Measurements from ENCODE around the gene CEP295NL. TPM values are rescaled to one million over a fixed set of nuclear protein-coding genes. Genes with fewer than 3 reads are reported as not detected.

CEP295NL gene
- polyA plus RNA-seq, 2 of the 4 experiments (the other 2 are of a cell fraction), result 0.10 to 0.13 TPM

GRCh38 chr17:78852709-78853121, 50.3 kb downstream of the CEP295NL start:
- FAIRE-seq, result no peak
- DNase-seq (ENCODE audit: low read depth in 1 of 2, low spot score in 1 of 2), result peak in 1 of 2 experiments; percentile 41
- no peak overlapping the region for H3K4me3 ChIP-seq
- 0 out of 6 replicates have a peak, but pooled peaks of 1 of the 2 experiments have one; percentile 12 for ATAC-seq
- H3K9me3 ChIP-seq, result no peaks in the 10 kb centered on the region
- H3K4me1 ChIP-seq, result no peaks in the 10 kb centered on the region
- TF ChIP-seq POLR2A (IDR thresholded peaks at IDR 0.05; ENCODE audit: low read length) (no peak), ZSCAN20 (CRISPR knock-in tag; IDR thresholded peaks at IDR 0.05) (no peak), HEYL (CRISPR knock-in tag; IDR thresholded peaks at IDR 0.05) (no peak), SMC3 (IDR thresholded peaks at IDR 0.05) (no peak), EHF (CRISPR knock-in tag; IDR thresholded peaks at IDR 0.05) (no peak), NFE2L2 (conservative IDR thresholded peaks at IDR 0.05; ENCODE audit: low read length) (no peak)
- POLR2A ChIA-PET, result no interaction called here
- CTCF ChIA-PET, result interaction anchor here (0.9 to 6.1 kb wide), 7 partner anchors 9 to 119 kb away, joined by 3 to 55 read pairs (median 5); no protein-coding TSS in a partner anchor
- 79% methylated on average over 16 of the region's 16 CpGs for WGBS (ENCODE audit: missing lambda C conversion rate)
- no peak overlapping the region for H3K4me2 ChIP-seq
- no peak overlapping the region for H3K27ac ChIP-seq

DNA sequence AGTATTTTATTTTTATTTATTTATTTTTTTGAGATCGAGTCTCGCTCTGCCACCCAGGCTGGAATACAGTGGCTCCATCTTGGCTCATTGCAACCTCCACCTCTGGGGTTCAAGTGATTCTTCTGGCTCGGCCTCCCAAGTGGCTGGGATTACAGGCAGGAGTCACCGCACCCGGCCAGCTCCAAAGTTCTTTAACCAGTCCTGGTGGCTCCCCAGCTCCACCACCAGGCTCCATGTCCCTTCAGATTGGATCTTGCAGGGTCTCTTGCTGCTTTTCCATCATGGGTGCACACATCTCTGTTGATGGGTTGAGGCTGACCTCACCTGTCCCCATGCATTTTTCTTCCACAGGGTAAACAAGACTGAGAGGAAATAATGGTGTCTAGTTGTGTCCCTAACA, 54.0 kb downstream of the CEP295NL start:
- ChIA-PET POLR2A (no interaction called here), CTCF (interaction anchor here (0.7 to 2.1 kb wide), 4 partner anchors 14 to 145 kb away, joined by 3 to 7 read pairs (median 4); no protein-coding TSS in a partner anchor)
- Histone ChIP-seq H3K4me1 (no peaks in the 10 kb centered on the region), H3K9me3 (no peaks in the 10 kb centered on the region), H3K4me2 (no peak overlapping the region), H3K4me3 (no peak overlapping the region), H3K27ac (no peak overlapping the region)
- no peak for FAIRE-seq
- WGBS (ENCODE audit: missing lambda C conversion rate), result 86% methylated on average over 5 of the region's 5 CpGs
- ATAC-seq, result peak in 1 of 2 experiments; percentile 12; a peak in 1 of 6 replicates
- no peak for DNase-seq (ENCODE audit: low read depth in 1 of 2, low spot score in 1 of 2)
- TF ChIP-seq PHF8 (IDR thresholded peaks at IDR 0.05; ENCODE audit: borderline replicate concordance, low read depth) (no peak), FOSL2 (IDR thresholded peaks at IDR 0.05) (no peak), FOSL2 (CRISPR knock-in tag; IDR thresholded peaks at IDR 0.05) (no peak), RNF2 (IDR thresholded peaks at IDR 0.05; ENCODE audit: borderline replicate concordance, low read depth) (no peak), CBX8 (IDR thresholded peaks at IDR 0.05) (no peak), RARB (CRISPR knock-in tag; IDR thresholded peaks at IDR 0.05) (no peak), MAFK (IDR thresholded peaks at IDR 0.05; ENCODE audit: partially characterized antibody) (no peak), FOXS1 (CRISPR knock-in tag; IDR thresholded peaks at IDR 0.05) (no peak), MAX (IDR thresholded peaks at IDR 0.05) (no peak), CHD4 (IDR thresholded peaks at IDR 0.05; ENCODE audit: borderline replicate concordance) (no peak), SREBF2 (IDR thresholded peaks at IDR 0.05) (no peak), JUNB (IDR thresholded peaks at IDR 0.05) (no peak), HOXB13 (CRISPR knock-in tag; IDR thresholded peaks at IDR 0.05; ENCODE audit: low read depth) (no peak)
- TF ChIP-seq, protein P1, sequence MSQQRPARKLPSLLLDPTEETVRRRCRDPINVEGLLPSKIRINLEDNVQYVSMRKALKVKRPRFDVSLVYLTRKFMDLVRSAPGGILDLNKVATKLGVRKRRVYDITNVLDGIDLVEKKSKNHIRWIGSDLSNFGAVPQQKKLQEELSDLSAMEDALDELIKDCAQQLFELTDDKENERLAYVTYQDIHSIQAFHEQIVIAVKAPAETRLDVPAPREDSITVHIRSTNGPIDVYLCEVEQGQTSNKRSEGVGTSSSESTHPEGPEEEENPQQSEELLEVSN (IDR thresholded peaks at IDR 0.05; ENCODE audit: borderline replicate concordance, low read depth), result no peak
- TF ChIP-seq, protein P2, sequence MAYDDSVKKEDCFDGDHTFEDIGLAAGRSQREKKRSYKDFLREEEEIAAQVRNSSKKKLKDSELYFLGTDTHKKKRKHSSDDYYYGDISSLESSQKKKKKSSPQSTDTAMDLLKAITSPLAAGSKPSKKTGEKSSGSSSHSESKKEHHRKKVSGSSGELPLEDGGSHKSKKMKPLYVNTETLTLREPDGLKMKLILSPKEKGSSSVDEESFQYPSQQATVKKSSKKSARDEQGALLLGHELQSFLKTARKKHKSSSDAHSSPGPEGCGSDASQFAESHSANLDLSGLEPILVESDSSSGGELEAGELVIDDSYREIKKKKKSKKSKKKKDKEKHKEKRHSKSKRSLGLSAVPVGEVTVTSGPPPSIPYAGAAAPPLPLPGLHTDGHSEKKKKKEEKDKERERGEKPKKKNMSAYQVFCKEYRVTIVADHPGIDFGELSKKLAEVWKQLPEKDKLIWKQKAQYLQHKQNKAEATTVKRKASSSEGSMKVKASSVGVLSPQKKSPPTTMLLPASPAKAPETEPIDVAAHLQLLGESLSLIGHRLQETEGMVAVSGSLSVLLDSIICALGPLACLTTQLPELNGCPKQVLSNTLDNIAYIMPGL (CRISPR knock-in tag; IDR thresholded peaks at IDR 0.05; ENCODE audit: borderline replicate concordance), result no peak
- TF ChIP-seq, protein P3, sequence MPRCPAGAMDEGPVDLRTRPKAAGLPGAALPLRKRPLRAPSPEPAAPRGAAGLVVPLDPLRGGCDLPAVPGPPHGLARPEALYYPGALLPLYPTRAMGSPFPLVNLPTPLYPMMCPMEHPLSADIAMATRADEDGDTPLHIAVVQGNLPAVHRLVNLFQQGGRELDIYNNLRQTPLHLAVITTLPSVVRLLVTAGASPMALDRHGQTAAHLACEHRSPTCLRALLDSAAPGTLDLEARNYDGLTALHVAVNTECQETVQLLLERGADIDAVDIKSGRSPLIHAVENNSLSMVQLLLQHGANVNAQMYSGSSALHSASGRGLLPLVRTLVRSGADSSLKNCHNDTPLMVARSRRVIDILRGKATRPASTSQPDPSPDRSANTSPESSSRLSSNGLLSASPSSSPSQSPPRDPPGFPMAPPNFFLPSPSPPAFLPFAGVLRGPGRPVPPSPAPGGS (IDR thresholded peaks at IDR 0.05), result no peak
- TF ChIP-seq, protein P4, sequence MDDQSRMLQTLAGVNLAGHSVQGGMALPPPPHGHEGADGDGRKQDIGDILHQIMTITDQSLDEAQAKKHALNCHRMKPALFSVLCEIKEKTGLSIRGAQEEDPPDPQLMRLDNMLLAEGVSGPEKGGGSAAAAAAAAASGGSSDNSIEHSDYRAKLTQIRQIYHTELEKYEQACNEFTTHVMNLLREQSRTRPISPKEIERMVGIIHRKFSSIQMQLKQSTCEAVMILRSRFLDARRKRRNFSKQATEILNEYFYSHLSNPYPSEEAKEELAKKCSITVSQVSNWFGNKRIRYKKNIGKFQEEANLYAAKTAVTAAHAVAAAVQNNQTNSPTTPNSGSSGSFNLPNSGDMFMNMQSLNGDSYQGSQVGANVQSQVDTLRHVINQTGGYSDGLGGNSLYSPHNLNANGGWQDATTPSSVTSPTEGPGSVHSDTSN (IDR thresholded peaks at IDR 0.05), result no peak

All from A549 (cell line).